HG03108 (cell line): Measurements from ENCODE around the gene TOLLIP.
"Not testable (repeated sequence)": the region's sequence is repeated elsewhere in the genome, so short reads cannot be mapped to it uniquely, and the experiment has no call there.

Experiments used
- ATAC-seq: cut with Tn5 transposase; IDR thresholded peaks from one replicate; pipeline ENCODE4 v1.9.1; 2021; ENCODE audit warnings: moderate library complexity; ENCODE audit not compliant: unreplicated experiment

The TOLLIP gene

DNA sequence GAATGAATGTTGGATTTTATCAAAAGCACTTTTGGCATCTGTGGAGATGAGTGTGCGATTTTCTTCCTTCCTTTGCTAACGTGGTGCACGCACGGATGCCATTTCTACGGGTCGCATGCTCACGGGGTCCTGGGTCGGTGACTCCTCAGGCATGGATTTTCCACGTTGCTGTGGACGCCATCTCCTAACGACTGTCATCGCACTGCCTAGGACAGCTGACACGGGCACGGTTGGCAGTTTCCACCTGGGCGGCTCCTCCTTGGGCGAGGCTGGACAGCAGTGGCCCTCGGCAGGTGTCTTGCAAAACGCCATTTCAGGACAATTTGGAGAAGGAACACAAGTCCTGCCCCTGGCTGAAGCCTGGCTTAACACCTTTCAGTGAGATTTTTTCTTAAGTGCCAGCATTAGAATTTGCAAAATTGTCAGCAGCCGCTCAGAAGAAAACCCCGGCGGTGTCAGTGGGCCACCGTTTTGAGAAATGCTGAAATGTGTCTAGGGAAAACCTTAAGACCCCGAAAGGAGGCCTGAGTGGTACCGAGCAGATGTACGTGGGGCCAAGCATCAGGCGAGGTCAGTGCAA is 34.7 kb upstream of the TOLLIP start:
- ATAC-seq = no peak

DNA sequence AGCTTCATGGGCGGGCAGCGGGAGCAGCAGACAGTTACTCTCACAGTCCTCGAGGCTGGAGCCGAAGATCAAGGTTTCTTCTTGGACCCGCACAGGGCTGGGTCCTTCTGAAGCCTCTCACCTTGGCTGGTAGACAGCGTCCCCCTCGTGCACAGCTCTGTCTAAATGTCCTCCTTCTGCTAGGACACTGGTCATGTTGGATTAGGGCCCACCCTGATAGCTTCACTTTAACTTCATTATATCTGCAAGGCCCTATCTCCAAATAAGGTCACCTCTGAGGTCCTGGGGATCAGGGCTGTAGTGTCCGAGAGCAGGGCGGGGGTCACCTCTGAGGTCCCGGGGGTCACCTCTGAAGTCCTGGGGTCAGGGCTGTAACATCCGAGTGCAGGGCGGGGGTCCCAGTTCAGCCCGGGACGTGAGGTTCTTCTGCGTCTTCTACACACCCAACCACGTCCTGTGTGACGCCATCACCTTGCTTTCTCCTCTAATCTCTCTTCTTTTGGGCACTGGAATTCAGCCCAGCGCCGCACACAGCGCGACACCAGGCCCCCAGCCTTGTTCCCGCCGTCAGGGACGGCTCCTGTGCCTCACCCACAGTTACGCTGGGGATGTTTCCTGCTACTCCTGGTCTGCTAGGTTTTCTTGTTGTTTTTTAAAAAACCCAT is 34.1 kb upstream of the TOLLIP start:
- no peak for ATAC-seq

DNA sequence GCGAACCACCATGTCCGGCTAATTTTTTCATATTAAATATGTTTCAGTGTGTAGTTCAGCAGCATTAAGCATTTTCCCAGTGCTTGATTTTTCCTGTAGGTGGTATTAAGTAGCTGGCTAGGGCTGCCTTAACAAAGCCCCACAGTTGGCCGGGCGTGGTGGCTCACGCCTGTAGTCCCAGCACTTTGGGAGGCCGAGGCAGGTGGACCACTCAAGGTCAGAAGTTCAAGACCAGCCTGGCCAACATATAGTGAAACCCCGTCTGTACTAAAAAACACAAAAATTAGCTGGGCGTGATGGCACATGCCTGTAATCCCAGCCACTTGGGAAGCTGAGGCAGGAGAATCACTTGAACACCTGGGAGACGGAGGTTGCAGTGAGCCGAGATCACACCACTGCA is 33.5 kb upstream of the TOLLIP start:
- ATAC-seq = no peak

DNA sequence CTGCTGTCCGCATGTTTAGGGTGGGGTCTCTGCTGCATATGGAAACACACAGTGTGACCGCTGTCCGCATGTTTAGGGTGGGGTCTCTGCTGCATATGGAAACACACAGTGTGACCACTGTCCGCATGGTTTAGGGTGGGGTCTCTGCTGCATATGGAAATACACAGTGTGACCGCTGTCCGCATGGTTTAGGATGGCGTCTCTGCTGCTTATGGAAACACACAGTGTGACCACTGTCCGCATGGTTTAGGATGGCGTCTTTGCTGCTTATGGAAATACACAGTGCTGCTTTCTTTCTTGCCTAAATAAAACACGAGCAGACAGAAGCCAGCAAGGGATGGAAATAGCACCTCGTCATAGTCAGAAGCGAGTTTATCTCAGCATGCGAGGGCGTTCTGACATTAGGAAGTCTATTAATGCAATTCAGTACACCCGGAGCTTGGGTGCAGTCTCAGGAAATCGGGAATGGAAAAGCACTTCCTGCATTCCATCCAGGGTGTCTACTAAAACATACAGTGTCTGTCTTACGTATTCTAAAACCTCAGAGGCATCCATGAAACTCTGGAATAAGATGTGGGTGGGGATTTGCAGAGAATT is 32.6 kb upstream of the TOLLIP start:
- no peak for ATAC-seq

DNA sequence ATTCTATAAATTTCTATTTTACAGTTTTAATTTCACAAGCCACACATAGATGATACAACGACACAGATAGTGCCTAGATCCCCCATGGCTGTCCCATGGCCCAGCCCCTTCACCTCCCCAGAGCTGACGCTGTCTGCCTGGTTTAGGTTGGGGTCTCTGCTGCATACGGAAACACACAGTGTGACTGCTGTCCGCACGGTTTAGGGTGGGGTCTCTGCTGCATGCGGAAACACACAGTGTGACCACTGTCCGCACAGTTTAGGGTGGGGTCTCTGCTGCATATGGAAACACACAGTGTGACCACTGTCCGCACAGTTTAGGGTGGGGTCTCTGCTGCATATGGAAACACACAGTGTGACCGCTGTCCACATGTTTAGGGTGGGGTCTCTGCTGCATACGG is 31.8 kb upstream of the TOLLIP start:
- not testable (repeated sequence) for ATAC-seq

DNA sequence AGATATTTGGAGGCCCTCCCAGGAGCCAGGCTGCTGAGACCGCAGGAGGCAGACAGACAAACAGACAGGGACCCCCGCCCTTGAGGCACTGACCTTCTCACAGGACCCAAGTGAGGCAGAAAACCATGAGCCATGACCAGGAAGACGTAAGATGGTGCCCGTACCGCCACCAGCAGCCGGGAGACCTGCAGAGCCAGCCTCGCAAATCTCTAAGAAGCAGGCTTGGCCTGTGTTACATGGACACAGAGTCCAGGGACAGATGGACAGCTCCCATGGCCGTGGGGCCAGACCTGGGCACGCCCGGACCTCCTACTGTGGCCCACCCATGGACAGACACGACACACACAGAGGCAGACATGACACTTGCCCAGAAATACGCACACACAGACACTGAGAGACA is 30.7 kb upstream of the TOLLIP start:
- no peak for ATAC-seq

DNA sequence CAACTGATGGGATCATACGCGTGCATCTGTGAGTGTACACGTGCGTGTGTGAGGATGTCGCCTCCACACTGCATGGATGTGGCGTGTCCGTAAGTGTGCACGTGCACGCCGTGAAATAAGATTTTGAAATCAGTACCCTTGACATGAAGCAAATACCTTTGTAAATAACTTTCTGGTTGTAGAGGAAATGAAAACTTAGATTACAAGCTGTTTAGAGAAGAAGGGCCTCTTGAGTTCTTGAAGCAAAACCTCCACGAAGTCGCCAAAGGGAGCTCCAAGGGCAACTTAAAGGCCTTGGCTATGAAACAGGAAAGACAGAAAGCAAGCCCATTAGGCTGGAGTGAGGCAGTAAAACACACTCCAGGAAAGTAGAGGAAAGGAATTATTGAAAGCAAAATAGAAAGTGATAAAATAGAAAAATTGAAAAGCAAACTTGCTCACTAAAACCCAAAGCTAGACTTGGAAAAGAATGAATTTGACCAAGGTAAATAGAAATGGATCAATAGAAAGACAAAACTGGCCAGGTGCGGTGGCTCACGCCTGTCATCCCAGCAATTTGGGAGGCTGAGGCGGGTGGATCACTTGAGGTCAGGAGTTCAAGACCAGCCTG is 29.7 kb upstream of the TOLLIP start:
- no peak for ATAC-seq

DNA sequence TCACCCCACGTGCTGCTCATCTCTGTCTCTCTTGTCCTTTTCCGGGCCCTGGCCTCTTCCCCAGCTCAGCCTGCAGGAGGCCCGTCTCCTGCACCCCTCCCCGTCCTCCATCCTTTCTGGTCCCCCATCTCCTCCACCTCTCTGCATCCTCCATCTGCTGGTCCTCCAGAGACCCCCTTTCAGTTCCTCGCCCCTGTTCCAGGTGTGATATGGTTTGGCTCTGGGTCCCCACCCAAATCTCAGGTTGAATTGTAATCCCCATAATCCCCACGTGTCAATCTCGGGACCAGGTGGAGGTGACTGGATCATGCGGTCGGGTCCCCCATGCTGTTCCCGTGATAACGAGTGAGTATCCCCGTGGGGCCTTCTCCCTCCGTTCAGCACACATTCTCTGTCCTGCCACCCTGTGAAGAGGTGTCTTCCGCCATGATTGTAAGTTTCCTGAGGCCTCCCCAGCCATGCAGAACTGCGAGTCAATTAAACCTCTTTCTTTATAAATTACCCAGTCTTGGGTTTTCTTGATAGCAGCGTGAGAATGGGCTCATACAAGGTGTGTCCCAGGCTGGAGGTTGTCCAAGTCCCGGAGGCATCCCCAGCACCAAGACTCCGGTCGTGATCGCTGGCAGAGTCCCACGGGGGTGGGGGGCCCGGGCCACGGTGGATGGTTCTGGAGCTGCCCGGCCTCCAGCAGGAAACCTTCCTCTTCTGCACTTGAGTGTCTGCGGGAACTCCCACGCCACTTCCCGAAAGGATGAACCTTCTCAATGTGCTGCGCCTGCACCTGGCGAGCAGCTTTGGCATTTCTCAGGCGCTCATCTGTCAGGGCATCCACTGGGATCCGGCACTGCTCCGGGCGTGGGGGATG is 29.0 kb upstream of the TOLLIP start:
- no peak for ATAC-seq

DNA sequence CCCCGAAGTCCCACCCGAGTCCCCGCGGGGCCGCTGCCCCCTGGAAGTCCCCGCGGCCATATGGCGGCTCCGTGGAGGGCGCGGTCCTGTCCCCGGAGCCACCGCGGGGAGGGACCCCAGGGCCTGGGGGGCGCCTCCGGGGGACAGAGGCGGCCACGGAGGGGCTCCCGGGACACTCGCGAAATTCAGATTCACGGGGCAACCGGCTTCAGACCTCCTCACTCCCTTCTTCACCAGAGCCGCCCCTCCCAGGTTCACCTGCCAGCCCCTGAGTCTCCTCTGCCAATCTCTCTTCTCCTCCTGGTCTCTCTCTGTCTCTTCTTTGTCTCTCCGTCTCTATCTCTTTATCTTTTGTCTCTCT is 28.2 kb upstream of the TOLLIP start:
- no peak for ATAC-seq

DNA sequence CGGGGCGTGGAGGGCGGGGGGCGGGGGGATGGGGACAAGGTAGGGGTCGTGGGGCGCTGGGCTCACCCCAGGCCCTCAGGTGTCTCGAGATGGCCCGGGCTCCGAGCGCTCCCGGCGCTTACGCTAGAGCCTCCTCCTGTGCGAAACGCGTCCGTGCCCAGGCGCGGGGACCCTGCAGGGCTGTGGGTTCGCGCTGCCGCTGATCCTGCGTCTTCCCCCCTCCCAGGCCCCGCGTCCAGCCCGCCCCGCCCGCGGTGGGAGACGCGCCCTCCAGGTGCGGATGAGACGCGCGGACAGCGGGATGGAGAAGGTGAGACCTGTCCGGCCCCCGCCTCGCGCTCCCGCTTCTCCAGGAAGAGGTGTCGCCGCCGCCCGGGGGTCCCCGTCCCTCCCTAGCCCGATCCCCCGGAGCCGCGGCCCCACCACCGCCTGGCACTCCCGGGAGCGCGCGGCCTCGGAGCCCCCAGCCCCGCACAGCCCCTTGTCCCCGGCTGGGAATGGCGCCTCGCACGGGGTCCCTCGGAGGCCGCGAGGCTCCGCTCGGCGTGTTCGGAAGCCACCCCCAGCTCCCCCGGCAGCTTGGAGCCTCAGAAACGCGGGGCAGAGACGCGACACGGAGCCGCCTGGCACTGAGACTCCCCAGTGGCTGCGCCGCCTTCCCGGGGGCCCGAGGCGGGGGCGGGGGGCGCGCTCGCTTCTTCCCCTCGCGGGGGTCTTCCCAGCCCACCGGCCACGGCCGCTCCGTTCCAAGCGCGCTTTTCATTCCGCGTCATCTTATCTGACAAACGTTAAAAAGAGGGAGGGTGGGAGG is 27.6 kb upstream of the TOLLIP start:
- no peak for ATAC-seq

DNA sequence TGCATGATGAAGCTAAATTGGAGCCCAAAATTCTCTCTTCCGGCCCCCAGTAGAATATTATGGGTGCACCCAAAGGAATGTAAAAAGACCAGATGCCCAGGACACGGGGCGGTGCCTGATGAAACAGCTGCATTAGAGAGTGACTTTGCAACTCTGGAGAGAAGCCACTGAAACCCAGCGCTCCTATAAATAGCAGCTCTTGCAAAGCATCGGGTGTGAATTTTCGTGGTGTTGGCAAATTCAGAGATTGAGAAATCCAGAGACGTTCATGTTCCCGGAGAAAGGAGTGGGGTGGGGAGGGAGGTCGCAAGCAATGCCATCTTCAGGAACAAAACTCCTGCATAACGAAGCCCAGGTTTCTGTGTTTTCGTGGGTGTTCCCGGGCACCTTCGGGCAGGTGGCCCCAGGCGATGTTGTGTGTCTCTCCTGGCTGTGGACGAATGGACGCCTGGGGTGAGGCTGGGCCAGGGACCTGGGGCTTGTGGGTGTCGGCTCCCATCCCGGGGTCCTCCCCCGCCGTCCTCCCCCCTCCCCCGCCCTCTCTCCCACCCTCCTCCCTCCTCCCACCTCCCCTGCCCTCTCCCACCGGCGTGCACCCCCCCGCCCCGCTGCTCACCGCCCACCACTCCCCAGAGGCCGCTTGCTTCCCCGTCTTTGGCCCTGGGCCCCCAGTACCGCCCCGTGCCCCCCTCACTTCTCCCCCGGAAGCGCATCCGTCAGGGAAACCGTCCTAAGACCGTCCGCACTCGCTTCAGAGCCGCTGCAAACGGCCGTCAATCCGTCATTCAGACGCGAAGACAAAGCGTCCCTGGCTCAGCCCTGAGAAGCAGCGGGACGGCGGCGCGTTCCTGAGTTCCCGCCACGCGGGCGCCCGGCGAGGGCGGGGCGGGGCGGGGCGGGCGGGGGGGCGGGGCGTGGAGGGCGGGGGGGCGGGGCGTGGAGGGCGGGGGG is 26.7 kb upstream of the TOLLIP start:
- no peak for ATAC-seq

DNA sequence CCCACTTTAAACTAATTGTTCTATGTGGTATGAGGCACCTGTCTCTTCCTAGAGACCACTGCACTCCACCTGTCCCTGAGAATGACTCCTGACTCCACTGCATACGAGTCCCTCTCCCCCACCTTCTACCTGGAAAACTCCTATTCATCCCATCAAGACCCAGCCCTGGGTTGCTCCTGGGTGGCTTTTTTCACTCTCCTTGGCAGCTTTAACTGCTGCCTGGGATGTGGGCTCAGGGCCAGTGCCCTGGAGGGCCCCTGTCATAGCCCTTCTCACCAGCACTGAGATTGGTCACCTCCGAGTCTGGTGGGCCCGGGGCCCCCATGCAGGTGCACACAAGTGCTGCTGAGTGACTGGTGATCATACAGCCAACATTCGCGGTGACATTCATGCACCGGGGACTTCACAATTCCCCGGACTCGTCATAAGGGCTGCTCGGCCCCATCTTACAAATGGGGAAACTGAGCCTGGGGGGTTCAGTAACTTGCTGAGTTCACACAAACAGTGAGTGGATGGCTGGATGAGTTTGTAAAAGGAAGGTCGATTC is 25.9 kb upstream of the TOLLIP start:
- no peak for ATAC-seq

DNA sequence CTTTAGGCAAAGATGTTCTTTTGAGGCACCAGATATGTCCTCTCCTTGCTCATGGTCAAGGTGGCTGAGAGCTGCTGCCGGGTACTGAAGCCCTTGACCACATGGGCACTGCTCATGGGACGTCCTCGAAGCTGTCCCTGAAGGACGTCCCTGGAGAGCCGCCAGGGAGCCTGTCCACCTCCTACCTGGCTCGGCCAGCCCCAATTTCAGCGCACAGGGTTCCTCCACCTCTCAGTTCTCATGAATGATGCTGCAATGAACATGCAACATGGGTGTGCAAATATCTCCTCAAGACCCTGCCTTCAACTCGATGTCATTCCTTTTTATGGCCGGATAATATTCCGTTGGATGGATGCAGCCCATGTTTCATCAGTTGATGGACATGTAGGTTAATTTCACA is 24.4 kb upstream of the TOLLIP start:
- ATAC-seq = no peak

DNA sequence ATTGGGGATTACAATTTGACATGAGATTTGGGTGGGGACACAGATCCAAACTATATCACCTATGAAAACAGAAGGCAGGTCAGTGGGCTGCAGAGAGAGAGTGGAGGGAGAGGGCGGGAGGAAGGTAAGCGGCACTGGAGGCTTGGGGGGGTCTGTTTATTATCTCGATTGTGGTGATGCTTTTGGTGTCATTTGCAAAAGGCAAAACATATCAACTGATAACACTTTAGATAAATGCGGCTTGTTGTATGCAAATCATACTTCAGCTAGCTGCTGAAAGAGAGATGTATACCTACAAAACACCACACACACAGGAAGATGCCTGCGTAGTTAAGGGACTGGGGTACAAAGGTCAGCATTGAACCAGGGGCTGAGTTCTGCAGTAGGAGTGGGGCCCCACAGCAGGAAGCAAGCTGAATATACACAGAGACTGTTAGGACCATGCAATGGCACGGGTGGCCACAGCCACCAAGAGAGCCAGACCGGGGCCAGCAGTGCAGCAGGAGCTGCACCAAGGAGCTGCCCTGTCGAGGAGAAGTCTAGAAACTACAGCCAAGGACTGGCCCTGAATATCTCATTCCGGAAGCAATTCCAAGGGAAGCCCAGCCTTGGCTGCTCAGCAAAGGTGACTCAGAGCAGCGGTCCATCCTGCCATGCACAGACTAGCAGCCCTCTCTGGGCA is 23.8 kb upstream of the TOLLIP start:
- no peak for ATAC-seq

DNA sequence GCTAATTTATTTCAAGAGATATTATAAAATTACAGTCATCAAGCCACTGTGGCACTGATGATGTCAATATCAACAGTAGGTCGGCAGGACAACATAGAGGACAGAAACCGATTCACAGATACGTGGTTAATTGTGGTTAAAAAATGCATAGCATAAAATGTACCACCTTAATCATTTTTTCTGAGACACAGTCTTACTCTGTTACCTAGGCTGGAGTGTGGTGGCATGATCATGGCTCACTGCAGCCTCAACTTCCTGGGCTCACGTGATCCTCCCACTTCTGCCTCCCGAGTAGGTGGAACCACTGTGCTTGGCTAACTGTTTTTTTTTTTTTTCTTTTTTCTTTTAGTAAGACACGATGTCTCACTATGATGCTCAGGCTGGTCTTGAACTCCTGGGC is 21.0 kb upstream of the TOLLIP start:
- ATAC-seq = no peak

DNA sequence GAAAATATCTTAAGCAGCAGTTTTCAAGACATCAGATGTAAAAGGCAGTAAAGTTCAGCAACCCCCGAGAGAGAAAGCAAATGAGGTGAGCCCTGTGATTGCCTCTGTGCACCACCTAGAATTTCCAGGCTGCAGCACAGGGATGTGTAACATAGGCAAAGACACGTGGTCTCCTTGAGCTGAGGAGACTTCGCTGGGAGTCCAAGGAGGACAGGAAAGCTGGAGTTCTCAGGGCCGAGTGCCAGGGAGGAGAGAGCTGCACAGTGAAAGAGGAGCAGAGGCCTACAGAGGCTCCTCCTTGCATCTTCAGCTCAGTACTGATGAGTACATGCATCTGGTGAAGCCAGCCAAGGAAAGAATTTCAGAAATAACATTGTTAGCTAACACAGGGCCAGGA is 17.6 kb upstream of the TOLLIP start:
- no peak for ATAC-seq

DNA sequence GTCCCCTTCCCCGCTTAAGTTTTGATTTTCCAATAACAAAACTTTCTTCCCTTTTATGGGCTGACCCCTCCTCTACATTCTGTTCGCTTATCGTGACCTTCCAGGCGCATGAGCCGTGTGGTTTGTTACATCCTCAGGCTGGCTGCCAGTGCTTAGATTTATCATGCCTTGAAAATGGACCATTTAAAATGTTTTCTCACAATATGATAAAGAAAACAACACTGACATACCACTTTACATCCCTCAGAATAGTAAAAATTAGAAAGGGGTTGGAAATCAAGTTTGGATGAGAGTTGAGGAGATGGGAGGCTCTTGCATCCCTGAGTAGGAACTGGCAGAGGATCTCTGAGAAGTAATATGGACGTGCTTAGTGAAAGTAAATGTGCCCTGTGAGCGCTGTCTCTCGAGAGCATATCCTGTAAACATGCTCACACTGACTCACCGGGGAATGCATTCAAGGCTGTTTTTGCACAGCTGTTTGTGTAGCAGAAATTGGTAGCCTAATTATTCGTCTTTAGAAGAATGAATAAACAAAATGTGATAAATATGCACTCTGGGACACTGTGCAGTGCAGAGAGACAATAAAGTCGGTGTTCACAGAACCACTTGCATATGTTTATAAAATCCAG is 17.1 kb upstream of the TOLLIP start:
- ATAC-seq = no peak

DNA sequence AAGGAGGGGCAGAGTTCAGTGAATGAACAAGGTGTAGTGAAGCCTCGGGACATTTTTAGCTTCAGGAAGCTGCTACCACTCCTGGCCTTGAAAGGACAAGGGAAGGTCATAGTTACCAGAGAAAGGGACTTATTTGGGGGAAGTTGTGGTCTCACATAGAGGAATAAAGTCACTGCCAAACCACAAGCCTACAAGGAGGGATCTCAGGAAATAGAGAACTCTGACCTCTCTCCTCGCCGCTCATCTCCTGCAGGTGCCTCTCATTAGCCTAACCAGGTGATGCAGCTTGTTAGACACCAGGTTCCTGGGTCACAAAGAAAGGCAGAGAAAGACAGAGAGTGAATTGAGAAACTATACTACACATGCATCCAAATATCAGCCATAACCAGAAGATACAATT is 14.3 kb upstream of the TOLLIP start:
- no peak for ATAC-seq
